Inflammatory macrophage (primary cell): Measurements from ENCODE around the gene GNG2.

Experiments
- DNase-seq, 2 donors: peaks; one replicate each; pipeline ENCODE4 v3.0.0-alpha.2; 2020 to 2022

Gene GNG2

GRCh38 chr14:51999084-51999483 lies 138.7 kb downstream of the GNG2 start:
- DNase-seq: no peak

- DNase-seq: no peak
Measured at GRCh38 chr14:52000019-52000582, 139.7 kb downstream of the GNG2 start.

- DNase-seq: no peak
Measured at GRCh38 chr14:52000696-52001095, 140.3 kb downstream of the GNG2 start.

- no peak for DNase-seq
Measured at GRCh38 chr14:52002542-52002941, 142.1 kb downstream of the GNG2 start.

DNA sequence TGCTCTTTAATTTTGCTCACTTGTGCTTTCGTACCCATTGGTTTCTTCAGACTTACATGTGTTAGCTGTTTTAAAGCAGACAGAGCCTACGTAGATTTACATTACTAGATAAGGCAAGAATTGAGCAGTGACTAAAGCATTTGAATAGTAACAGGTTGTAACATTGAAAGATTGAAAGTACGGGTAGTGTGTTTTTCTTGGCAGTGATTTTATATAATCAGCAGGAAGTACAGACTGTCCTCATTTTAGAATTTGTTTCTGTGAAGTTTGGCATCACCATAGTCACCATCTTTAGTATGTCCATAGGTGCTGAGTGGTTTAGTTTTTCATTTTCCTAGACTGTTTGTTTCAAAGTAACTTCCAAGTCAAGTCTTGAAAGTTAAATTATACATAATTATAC lies 142.9 kb downstream of the GNG2 start:
- no peak for DNase-seq

- no peak for DNase-seq
Measured at GRCh38 chr14:52005625-52006024, 145.2 kb downstream of the GNG2 start.

DNA sequence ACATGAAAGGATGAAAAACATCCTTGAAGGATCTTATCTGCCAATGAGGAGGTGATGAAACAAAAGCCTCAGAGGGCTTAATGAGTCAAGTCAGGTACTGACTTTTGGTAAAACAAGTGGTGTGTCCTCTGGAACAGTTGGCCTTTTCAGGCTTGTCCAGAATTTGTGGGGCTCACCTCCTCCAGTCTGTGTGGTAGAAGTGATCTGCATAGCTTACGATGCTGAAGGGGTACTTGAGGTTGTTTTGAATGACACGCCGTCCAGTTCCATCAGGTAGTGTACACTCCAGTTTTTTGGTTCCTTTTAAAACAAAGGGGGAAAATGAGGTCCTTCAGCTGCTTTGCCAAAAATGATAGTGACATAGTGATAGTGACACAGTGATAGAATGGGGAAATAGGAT lies 145.9 kb downstream of the GNG2 start:
- no peak for DNase-seq

GRCh38 chr14:52007211-52007610 lies 146.8 kb downstream of the GNG2 start:
- no peak for DNase-seq

- DNase-seq: no peak
Measured at GRCh38 chr14:52007637-52008036, 147.2 kb downstream of the GNG2 start.

DNA sequence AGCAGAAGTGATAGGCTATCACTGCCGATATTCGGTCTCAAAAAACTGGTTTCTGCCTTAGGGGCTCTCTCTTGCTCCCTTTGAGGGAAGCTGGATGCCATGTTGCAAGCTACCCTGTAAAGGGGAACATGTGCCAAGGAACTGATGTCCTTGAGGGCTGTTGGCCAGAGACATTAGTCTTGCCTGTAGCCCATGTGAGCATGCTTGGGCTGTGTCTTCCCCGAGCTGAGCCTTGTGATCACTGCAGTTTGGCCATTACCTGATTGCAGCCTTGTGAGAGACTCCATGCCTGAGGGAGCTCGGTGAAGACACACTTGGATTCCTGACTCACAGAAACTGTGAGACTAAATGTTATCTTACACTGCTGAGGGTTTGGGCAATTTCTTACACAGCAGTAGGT lies 147.7 kb downstream of the GNG2 start:
- DNase-seq: no peak

DNA sequence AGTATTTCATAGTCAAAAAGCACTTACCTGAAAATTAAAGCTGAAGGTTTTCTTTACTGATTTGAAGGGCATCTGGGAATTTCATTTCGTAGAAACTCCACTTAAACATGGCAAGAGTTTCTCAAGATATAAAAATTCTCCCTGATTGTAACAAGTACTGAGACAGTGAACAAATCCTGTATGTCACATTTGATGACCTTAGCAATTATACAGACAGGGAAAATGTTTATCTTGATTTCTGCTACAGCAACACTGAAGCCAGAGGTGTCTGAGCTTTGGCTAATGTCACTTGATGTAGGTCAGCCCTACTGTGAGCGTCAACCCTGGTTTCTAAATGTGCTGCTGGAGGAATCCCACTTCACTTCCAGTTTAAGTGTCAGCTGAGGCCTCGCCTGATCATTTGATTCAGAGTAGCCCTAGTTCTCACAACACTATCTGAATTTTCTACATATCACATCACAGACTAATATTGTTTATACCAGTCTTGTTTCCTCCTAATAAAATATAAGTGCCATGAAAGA lies 149.8 kb downstream of the GNG2 start:
- no peak for DNase-seq

DNA sequence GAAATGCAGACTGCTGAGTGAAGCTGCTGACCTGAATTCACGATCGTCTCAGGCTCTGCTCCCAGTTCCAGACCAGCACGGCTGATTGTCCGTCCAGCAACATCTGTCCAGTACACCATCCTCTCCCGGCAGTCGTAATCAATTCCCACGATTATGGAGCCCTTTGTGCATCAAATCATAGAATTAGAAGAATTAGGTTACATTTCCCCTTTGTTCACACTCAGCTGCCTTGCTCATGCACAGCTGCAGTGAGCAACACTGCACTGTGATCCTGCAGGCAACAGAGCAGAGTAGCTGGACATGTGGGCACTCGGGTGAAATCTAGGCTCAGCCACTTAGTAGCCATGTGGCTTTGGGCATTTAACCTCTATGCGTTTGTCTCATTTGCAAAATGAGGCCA lies 151.1 kb downstream of the GNG2 start:
- DNase-seq: no peak

DNA sequence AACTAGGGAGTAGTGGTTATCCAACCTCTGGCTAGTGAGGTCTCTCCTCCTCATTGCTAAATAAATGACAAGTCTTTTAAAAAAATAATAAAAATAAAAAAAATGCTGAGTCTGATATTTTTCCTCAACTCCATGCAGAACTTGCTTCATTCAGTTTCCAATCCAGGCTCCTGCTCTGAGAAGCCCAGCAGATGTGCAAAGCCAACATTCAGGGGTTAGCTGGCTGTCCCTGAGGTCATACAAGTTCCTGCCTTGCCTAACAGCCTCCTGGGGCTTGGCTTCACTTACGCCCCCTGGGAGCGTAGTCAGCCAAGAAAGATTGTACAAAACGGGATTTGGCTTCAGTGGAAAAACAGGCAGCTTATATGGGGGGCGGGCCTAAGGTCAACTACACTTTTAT lies 152.2 kb downstream of the GNG2 start:
- DNase-seq: no peak

DNA sequence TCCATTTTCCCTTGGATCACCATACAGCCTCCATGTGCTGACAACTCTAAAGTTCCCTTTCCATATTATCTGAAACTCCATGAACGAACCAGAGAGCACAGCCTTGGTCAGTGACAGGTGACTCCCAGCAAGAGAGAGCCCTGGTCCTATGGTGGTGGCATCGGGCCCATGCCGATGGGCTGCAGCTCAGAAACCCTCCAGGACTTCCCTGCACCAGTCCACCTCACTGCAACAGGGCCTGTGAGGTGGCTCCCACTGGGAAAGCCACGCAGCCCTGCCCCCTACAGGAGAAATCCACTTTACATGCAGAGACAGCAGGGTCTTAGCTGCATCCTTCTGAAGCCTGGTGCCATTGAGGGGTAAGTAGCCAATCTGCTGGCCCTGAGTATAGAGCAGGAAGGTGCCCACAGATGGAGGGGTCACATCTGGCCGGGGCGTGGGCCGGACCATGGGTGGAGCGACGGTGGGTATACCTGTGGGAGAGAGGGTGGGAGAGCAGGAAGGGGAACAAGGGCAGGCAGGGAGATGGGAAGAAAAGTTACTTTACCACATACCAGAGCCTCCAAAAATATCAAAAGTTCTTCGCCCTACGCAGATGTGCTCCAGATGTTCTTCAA lies 153.7 kb downstream of the GNG2 start:
- DNase-seq: no peak

DNA sequence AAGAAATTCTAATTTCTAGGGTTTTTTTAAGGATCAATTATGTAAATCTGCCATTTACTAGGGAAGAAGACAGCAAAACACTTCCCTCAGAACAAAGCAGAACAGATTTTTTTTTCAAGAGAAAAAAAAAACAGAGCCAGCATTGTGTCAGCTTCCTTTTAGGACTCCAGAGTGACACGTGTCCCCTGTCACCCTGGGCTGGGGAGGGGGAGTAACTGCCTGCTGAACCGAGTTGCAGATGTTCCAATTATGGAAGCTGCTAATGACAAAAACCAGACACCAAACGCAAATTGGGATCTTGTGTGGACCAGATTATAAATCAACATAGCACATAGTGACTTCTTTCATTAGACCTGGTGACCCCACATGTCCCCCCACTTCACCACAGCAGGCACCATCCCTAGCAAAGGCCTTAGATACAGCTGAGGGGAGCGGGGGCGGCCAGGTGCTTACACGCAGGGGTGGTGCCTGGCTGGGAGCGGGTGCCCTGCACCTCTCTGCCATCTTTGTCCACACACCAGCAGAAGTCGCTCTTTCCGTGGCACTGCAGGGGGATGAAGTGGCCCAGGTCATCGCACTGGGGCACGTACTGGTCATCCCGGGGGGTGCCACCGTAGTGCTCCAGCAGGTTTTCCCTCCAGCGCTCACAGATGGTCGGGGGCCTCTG lies 154.3 kb downstream of the GNG2 start:
- DNase-seq: peak in 1 of 2 donors; percentile 30

DNA sequence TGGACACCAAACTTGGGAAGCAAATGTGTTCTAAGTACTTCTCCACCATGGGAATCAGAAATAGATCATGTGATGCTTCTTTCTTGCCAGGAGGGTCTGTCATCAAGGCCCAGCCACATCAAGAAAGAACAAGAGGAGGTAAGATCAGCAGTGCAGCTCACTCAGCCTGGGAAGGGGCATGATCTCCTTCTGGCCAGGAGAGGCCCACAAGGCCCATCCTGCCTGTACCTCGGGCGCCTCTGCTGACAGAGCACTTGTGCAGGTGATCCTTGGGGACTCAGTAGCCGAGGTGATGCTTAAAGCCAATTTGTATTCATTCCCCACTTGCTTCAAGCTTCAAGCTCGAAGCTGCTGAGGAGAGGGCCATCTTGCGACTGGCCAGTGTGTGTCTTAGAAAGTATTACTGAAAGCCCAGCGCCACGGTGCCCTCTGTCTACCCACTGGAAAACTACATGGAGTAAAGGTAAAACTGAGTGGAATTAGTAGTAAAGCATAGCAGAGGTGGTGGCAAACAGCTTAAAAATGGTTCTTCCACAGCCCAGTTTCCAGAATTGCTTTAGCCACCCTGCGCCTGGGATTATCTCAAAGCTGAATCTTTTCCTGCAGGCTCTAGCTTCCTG lies 155.1 kb downstream of the GNG2 start:
- DNase-seq: no peak

DNA sequence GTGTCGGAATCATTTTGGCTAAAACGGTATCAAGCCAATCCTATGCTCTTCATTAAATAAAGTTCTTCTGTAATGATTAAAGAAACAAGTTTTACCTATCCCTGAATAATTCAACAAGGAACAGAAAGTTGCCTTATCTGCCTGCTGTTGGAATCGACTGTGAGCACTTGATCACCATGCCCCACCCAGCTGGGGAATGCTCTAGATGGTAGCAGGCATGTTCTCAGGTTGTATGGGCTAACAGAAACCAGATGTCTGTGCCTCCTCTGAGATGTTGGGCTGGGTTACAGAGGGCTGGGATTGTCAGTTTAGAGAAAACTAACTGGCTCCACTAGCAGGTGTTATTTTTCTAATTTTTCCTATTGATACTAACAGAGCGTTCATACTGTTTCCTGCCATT lies 157.8 kb downstream of the GNG2 start:
- DNase-seq: no peak

- no peak for DNase-seq
Measured at GRCh38 chr14:52018970-52019369, 158.6 kb downstream of the GNG2 start.
